Astrocyte (in vitro differentiated cells and primary cell): ENCODE results near the gene SHISA9. TPM values are rescaled to one million over a fixed set of nuclear protein-coding genes. Genes with fewer than 3 reads are reported as not detected.
A peak's percentile ranks its signal among the peaks of the same experiment; 100 is the strongest.

Experiments
- DNase-seq: peaks from one replicate; pipeline ENCODE4 v3.0.0-alpha.2; 2010; ENCODE audit warnings: low read depth
- FAIRE-seq: peaks from 2 replicates; lab custom pipeline; 2011; peaks lifted over from hg19 to GRCh38; lab: Jason Lieb, UNC
- H2AFZ ChIP-seq: 2 replicates; pipeline ENCODE4 v1.6.0; 2012; ENCODE audit warnings: low read depth, low read length, inconsistent platforms
- H3K27ac ChIP-seq: 2 replicates; pipeline ENCODE4 v1.5.1; 2011; ENCODE audit warnings: low read depth, low read length, inconsistent platforms
- H3K27me3 ChIP-seq: 2 replicates; pipeline ENCODE4 v1.6.0; 2011; ENCODE audit warnings: low read length, inconsistent platforms; ENCODE audit not compliant: insufficient read depth
- H3K36me3 ChIP-seq: 2 replicates; pipeline ENCODE4 v1.5.1; 2011; ENCODE audit warnings: low read length, inconsistent platforms; ENCODE audit not compliant: insufficient read depth
- H3K4me1 ChIP-seq: 2 replicates; pipeline ENCODE4 v1.5.1; 2011; ENCODE audit warnings: low read length, inconsistent platforms; ENCODE audit not compliant: insufficient read depth
- H3K4me2 ChIP-seq: 2 replicates; pipeline ENCODE4 v1.6.0; 2012; ENCODE audit warnings: low read length, inconsistent platforms
- H3K4me3 ChIP-seq: 2 replicates; pipeline ENCODE4 v1.5.1; 2011; ENCODE audit warnings: low read depth, mild to moderate bottlenecking, low read length, inconsistent platforms; ENCODE audit not compliant: insufficient read depth
- H3K79me2 ChIP-seq: 2 replicates; pipeline ENCODE4 v1.6.0; 2012; ENCODE audit warnings: mild to moderate bottlenecking, low read length, inconsistent platforms; ENCODE audit not compliant: insufficient read depth
- H3K9ac ChIP-seq: 2 replicates; pipeline ENCODE4 v1.6.0; 2012; ENCODE audit warnings: mild to moderate bottlenecking, low read length, inconsistent platforms
- H3K9me3 ChIP-seq: 2 replicates; pipeline ENCODE4 v1.5.1; 2012; ENCODE audit warnings: low read depth, mild to moderate bottlenecking, low read length, inconsistent platforms; ENCODE audit not compliant: insufficient read depth
- H4K20me1 ChIP-seq: 2 replicates; pipeline ENCODE4 v1.6.0; 2012; ENCODE audit warnings: low read length, inconsistent platforms; ENCODE audit not compliant: insufficient read depth
- H3K27ac Mint-ChIP-seq: one replicate; pipeline ENCODE4 v1.8.0; 2021; ENCODE audit warnings: mild to moderate bottlenecking, mixed read lengths; ENCODE audit not compliant: unreplicated experiment
- H3K27me3 Mint-ChIP-seq: one replicate; pipeline ENCODE4 v1.8.0; 2021; ENCODE audit warnings: low read depth, mixed read lengths; ENCODE audit not compliant: unreplicated experiment
- H3K36me3 Mint-ChIP-seq: one replicate; pipeline ENCODE4 v1.8.0; 2021; ENCODE audit warnings: low read depth, mixed read lengths; ENCODE audit not compliant: unreplicated experiment
- H3K4me1 Mint-ChIP-seq: one replicate; pipeline ENCODE4 v1.8.0; 2021; ENCODE audit warnings: low read depth, mixed read lengths; ENCODE audit not compliant: unreplicated experiment
- H3K4me3 Mint-ChIP-seq: one replicate; pipeline ENCODE4 v1.8.0; 2021; ENCODE audit warnings: mild to moderate bottlenecking, moderate library complexity, mixed read lengths; ENCODE audit not compliant: unreplicated experiment
- H3K9me3 Mint-ChIP-seq: one replicate; pipeline ENCODE4 v1.8.0; 2021; ENCODE audit warnings: mild to moderate bottlenecking, mixed read lengths; ENCODE audit not compliant: unreplicated experiment
- CTCF ChIP-seq: IDR thresholded peaks from 2 replicates; pipeline ENCODE4 v1.5.1; 2011; ENCODE audit warnings: low read depth, mild to moderate bottlenecking, inconsistent platforms, low read length, moderate library complexity; ENCODE audit not compliant: insufficient read depth
- EZH2 ChIP-seq: IDR thresholded peaks from 2 replicates; pipeline ENCODE4 v1.6.1; 2012; ENCODE audit warnings: mild to moderate bottlenecking, low read length, inconsistent platforms; ENCODE audit not compliant: insufficient read depth
- total RNA-seq: library from RNA; stranded (reverse); gene quantifications from 2 replicates; pipeline ENCODE4 v1.2.1, GENCODE V29; 2021

The SHISA9 gene
- total RNA-seq, 1 donor from 2014 or later = 73.0 TPM

- no peaks in the 10 kb centered on the region for H3K27me3 Mint-ChIP-seq
- FAIRE-seq (no peak), DNase-seq (no peak)
- no peak overlapping the region for H3K4me3 ChIP-seq
- no peak overlapping the region for H3K4me2 ChIP-seq
- H3K9ac ChIP-seq = no peak overlapping the region
- peaks cover 28% of the 10 kb centered on the region for H3K4me1 Mint-ChIP-seq
- no peak overlapping the region for H2AFZ ChIP-seq
- H3K27ac Mint-ChIP-seq = peak overlapping the region; percentile 76
- peaks cover 7% of the 10 kb centered on the region for H3K9me3 Mint-ChIP-seq
- H3K4me3 Mint-ChIP-seq = no peak overlapping the region
- no peak overlapping the region for H3K27ac ChIP-seq
- H3K9me3 ChIP-seq = no peaks in the 10 kb centered on the region
- no peaks in the 10 kb centered on the region for H3K4me1 ChIP-seq
- H3K79me2 ChIP-seq = no peaks in the 10 kb centered on the region
- H3K36me3 Mint-ChIP-seq = peaks cover 13% of the 10 kb centered on the region
- H4K20me1 ChIP-seq = no peaks in the 10 kb centered on the region
- no peaks in the 10 kb centered on the region for H3K36me3 ChIP-seq
- TF ChIP-seq EZH2 (no peak), CTCF (no peak)
- H3K27me3 ChIP-seq = no peaks in the 10 kb centered on the region
Measured at GRCh38 chr16:13231365-13231764, 330.0 kb downstream of the SHISA9 start.

GRCh38 chr16:13234999-13235398, 333.6 kb downstream of the SHISA9 start:
- no peak overlapping the region for H2AFZ ChIP-seq
- no peak for TF ChIP-seq EZH2
- no peak for TF ChIP-seq CTCF
- FAIRE-seq (no peak), DNase-seq (no peak)
- H3K9me3 ChIP-seq = peaks cover 2% of the 10 kb centered on the region
- no peak overlapping the region for H3K4me3 Mint-ChIP-seq
- no peaks in the 10 kb centered on the region for H3K36me3 ChIP-seq
- H3K27me3 ChIP-seq = no peaks in the 10 kb centered on the region
- H3K4me1 ChIP-seq = no peaks in the 10 kb centered on the region
- H3K4me3 ChIP-seq = no peak overlapping the region
- no peak overlapping the region for H3K9ac ChIP-seq
- H4K20me1 ChIP-seq = no peaks in the 10 kb centered on the region
- H3K27ac Mint-ChIP-seq = no peak overlapping the region
- no peaks in the 10 kb centered on the region for H3K79me2 ChIP-seq
- no peak overlapping the region for H3K27ac ChIP-seq
- peaks cover 19% of the 10 kb centered on the region for H3K36me3 Mint-ChIP-seq
- H3K27me3 Mint-ChIP-seq = no peaks in the 10 kb centered on the region
- H3K9me3 Mint-ChIP-seq = peaks cover 4% of the 10 kb centered on the region
- no peak overlapping the region for H3K4me2 ChIP-seq
- H3K4me1 Mint-ChIP-seq = peaks cover 20% of the 10 kb centered on the region

- Mint-ChIP-seq H3K4me1 (peaks cover 7% of the 10 kb centered on the region), H3K4me3 (no peak overlapping the region), H3K27ac (no peak overlapping the region), H3K27me3 (no peaks in the 10 kb centered on the region), H3K36me3 (peaks cover 24% of the 10 kb centered on the region), H3K9me3 (peaks cover 2% of the 10 kb centered on the region)
- Histone ChIP-seq H3K4me1 (no peaks in the 10 kb centered on the region), H3K4me3 (no peak overlapping the region), H4K20me1 (no peaks in the 10 kb centered on the region), H3K36me3 (no peaks in the 10 kb centered on the region), H3K79me2 (no peaks in the 10 kb centered on the region), H3K4me2 (no peak overlapping the region), H3K27ac (no peak overlapping the region), H3K9me3 (peaks cover 2% of the 10 kb centered on the region), H3K27me3 (no peaks in the 10 kb centered on the region), H2AFZ (no peak overlapping the region), H3K9ac (no peak overlapping the region)
- no peak for DNase-seq
- TF ChIP-seq EZH2 (no peak), CTCF (no peak)
- FAIRE-seq = no peak
Measured at GRCh38 chr16:13236308-13236707, 334.9 kb downstream of the SHISA9 start.
